ENCODE results near the gene SPATA6.

SPATA6 gene

GRCh38 chr1:48248356-48248755 is 223.6 kb downstream of the SPATA6 start:
- Histone ChIP-seq H3K9me3 (ENCODE audit: control insufficient read depth, insufficient read depth, low read depth, low read length) (no peaks in the 10 kb centered on the region), H3K36me3 (ENCODE audit: control insufficient read depth in 2 of 2, insufficient read depth in 1 of 2, low read length in 2 of 2) (no peaks in the 10 kb centered on the region), H3K4me1 (ENCODE audit: control insufficient read depth, insufficient read depth, low read length) (no peaks in the 10 kb centered on the region), H3K4me3 (ENCODE audit: low read depth, low read length) (no peak overlapping the region), H3K27ac (ENCODE audit: extremely low read depth, low read depth, low read length) (no peak overlapping the region)
- CTCF ChIA-PET: interaction anchor here (1.0 to 1.4 kb wide), 2 partner anchors 12 to 250 kb away, joined by 4 read pairs; no protein-coding TSS in a partner anchor
- no peak for TF ChIP-seq ZNF692 (tag by site-specific recombination; IDR thresholded peaks at IDR 0.05)
- POLR2A ChIA-PET: no interaction called here

- H3K9me3 ChIP-seq (ENCODE audit: control insufficient read depth, insufficient read depth, low read depth, low read length): no peaks in the 10 kb centered on the region
- H3K4me3 ChIP-seq (ENCODE audit: low read depth, low read length): no peak overlapping the region
- no peak overlapping the region for H3K27ac ChIP-seq (ENCODE audit: extremely low read depth, low read depth, low read length)
- H3K4me1 ChIP-seq (ENCODE audit: control insufficient read depth, insufficient read depth, low read length): no peaks in the 10 kb centered on the region
- POLR2A ChIA-PET: no interaction called here
- no peaks in the 10 kb centered on the region for H3K36me3 ChIP-seq (ENCODE audit: control insufficient read depth in 2 of 2, insufficient read depth in 1 of 2, low read length in 2 of 2)
- TF ChIP-seq ZNF510 (tag by site-specific recombination; IDR thresholded peaks at IDR 0.05; ENCODE audit: insufficient replicate concordance) (no peak), GLI2 (tag by site-specific recombination; IDR thresholded peaks at IDR 0.05; ENCODE audit: borderline replicate concordance, low read depth) (no peak)
- TF ChIP-seq, protein P1, sequence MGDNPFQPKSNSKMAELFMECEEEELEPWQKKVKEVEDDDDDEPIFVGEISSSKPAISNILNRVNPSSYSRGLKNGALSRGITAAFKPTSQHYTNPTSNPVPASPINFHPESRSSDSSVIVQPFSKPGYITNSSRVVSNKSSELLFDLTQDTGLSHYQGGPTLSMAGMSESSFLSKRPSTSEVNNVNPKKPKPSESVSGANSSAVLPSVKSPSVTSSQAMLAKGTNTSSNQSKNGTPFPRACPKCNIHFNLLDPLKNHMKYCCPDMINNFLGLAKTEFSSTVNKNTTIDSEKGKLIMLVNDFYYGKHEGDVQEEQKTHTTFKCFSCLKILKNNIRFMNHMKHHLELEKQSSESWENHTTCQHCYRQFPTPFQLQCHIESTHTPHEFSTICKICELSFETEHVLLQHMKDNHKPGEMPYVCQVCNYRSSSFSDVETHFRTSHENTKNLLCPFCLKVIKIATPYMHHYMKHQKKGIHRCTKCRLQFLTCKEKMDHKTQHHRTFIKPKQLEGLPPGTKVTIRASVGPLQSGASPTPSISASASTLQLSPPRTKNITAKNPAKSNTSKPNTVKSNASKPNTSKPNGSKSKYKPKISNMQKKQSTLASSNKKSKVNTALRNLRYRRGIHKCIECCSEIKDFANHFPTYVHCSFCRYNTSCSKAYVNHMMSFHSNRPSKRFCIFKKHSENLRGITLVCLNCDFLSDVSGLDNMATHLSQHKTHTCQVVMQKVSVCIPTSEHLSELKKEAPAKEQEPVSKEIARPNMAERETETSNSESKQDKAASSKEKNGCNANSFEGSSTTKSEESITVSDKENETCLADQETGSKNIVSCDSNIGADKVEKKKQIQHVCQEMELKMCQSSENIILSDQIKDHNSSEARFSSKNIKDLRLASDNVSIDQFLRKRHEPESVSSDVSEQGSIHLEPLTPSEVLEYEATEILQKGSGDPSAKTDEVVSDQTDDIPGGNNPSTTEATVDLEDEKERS (tag by site-specific recombination; IDR thresholded peaks at IDR 0.05): no peak
- CTCF ChIA-PET: no interaction called here
Measured at GRCh38 chr1:48246727-48247126, 225.3 kb downstream of the SPATA6 start.
